Mucosa of descending colon (tissue), 3 donors: ENCODE results near the gene NEO1. TPM values are rescaled to one million over a fixed set of nuclear protein-coding genes. Genes with fewer than 3 reads are reported as not detected.

Source experiments
- ATAC-seq: fragments of 200-7000 bp; cut with Tn5 transposase; one replicate; pipeline ENCODE4 v1.9.1; 2020; ENCODE audit warnings: mild to moderate bottlenecking, moderate library complexity
- DNase-seq, 3 donors: peaks; one replicate each; pipeline ENCODE4 v3.0.0-alpha.2; 2020
- H3K36me3 ChIP-seq: fragments of 200-600 bp; one replicate; pipeline ENCODE4 v1.8.0; 2021; ENCODE audit warnings: low read depth, mild to moderate bottlenecking
- H3K4me1 ChIP-seq: fragments of 200-600 bp; one replicate; pipeline ENCODE4 v1.8.0; 2021; ENCODE audit warnings: low read depth, mild to moderate bottlenecking
- H3K4me3 ChIP-seq: fragments of 200-600 bp; one replicate; pipeline ENCODE4 v1.8.0; 2021; ENCODE audit warnings: mild to moderate bottlenecking
- H3K9me3 ChIP-seq: fragments of 200-600 bp; one replicate; pipeline ENCODE4 v1.8.0; 2021; ENCODE audit warnings: mild to moderate bottlenecking
- intact Hi-C, 2 donors: fragments of 100-400 bp; cut with DNase I in 1 of 2; cut with micrococcal nuclease in 1 of 2; formaldehyde crosslinking; loops; one replicate each; pipeline versions ENCODE4 v1.11.0 to v1.11.1; 2022; cut with DNase I, micrococcal nuclease
- total RNA-seq, 3 donors: library from RNA; stranded (reverse); fragmentation: NEBNext Ultra II Directional in 2 of 3; extraction: Animal tissue kit (Norgen Biotek cat#: 25700) in 2 of 3; gene quantifications; one replicate each; pipeline versions ENCODE4 v1.2.1 to v1.2.4, GENCODE V29; 2021 to 2023
- TF ChIP-seq, protein P1 (sequence below): fragments of 200-600 bp; IDR thresholded peaks from one replicate; pipeline ENCODE4 v1.8.0; 2022; ENCODE audit warnings: antibody characterized with exemption, mild to moderate bottlenecking
- donor health status: DM: no; HTN: no; CAD: no; lungs with moderate emphysema.
- donor health status: DM: no; HTN: no; CAD: no.
- donor health status: DM: no; HTN: yes; CAD: no.

NEO1 gene
- total RNA-seq, 3 donors from 2014 or later, result 106 to 188 (median 166) TPM

GRCh38 chr15:73322665-73323373, 270.6 kb downstream of the NEO1 start:
- H3K36me3 ChIP-seq, result no peaks in the 10 kb centered on the region
- no peak for DNase-seq
- TF ChIP-seq, protein P1, sequence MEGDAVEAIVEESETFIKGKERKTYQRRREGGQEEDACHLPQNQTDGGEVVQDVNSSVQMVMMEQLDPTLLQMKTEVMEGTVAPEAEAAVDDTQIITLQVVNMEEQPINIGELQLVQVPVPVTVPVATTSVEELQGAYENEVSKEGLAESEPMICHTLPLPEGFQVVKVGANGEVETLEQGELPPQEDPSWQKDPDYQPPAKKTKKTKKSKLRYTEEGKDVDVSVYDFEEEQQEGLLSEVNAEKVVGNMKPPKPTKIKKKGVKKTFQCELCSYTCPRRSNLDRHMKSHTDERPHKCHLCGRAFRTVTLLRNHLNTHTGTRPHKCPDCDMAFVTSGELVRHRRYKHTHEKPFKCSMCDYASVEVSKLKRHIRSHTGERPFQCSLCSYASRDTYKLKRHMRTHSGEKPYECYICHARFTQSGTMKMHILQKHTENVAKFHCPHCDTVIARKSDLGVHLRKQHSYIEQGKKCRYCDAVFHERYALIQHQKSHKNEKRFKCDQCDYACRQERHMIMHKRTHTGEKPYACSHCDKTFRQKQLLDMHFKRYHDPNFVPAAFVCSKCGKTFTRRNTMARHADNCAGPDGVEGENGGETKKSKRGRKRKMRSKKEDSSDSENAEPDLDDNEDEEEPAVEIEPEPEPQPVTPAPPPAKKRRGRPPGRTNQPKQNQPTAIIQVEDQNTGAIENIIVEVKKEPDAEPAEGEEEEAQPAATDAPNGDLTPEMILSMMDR, result no peak
- H3K4me1 ChIP-seq, result no peaks in the 10 kb centered on the region
- intact Hi-C loops, result no loop called here
- no peaks in the 10 kb centered on the region for H3K9me3 ChIP-seq
- no peak for ATAC-seq
- H3K4me3 ChIP-seq, result no peak overlapping the region

DNA sequence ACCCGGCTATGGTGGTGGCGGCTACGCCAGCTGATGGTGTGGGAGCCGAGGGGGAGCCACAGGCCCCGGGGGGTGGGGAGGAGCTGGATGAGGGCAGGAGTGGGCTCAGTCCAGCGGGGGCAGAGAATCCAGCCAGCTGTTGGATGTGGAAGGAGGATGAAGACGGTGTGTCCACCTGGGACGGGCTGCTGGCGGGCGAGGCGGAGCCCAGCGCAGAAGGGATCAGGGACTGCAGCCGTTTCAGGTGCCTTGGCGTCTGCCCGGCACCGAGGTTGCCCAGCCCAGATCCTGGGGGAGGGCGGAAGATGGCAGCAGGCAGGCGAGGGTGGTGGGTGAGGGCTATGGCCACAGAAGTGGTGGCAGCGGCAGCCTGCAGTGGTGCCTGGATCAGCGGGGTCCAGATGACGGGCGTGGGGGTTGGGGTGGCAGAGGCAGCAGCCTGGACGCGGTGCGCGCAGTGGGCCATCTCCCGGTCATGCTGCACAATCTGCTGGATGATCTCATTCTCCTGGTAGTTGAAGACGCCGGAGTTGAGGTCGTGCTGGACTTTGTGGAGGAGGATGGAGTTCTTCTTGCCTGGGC, 271.2 kb downstream of the NEO1 start:
- ATAC-seq (no peak), DNase-seq (no peak)
- Histone ChIP-seq H3K9me3 (no peaks in the 10 kb centered on the region), H3K4me3 (no peak overlapping the region), H3K36me3 (no peaks in the 10 kb centered on the region), H3K4me1 (no peaks in the 10 kb centered on the region)
- intact Hi-C loops, result no loop called here
- TF ChIP-seq, protein P1, result no peak

- Histone ChIP-seq H3K4me3 (no peak overlapping the region), H3K9me3 (no peaks in the 10 kb centered on the region), H3K4me1 (no peaks in the 10 kb centered on the region), H3K36me3 (no peaks in the 10 kb centered on the region)
- ATAC-seq (no peak), DNase-seq (no peak)
- TF ChIP-seq, protein P1, result no peak
- intact Hi-C loops, result no loop called here
These were observed 271.7 kb downstream of the NEO1 start for GRCh38 chr15:73323956-73324355.

- Histone ChIP-seq H3K4me3 (no peak overlapping the region), H3K9me3 (no peaks in the 10 kb centered on the region), H3K36me3 (no peaks in the 10 kb centered on the region), H3K4me1 (no peaks in the 10 kb centered on the region)
- DNase-seq, result no peak
- no peak for ATAC-seq
- intact Hi-C loops, result no loop called here
- TF ChIP-seq, protein P1, result no peak
These were observed 272.4 kb downstream of the NEO1 start for GRCh38 chr15:73324496-73325170.

DNA sequence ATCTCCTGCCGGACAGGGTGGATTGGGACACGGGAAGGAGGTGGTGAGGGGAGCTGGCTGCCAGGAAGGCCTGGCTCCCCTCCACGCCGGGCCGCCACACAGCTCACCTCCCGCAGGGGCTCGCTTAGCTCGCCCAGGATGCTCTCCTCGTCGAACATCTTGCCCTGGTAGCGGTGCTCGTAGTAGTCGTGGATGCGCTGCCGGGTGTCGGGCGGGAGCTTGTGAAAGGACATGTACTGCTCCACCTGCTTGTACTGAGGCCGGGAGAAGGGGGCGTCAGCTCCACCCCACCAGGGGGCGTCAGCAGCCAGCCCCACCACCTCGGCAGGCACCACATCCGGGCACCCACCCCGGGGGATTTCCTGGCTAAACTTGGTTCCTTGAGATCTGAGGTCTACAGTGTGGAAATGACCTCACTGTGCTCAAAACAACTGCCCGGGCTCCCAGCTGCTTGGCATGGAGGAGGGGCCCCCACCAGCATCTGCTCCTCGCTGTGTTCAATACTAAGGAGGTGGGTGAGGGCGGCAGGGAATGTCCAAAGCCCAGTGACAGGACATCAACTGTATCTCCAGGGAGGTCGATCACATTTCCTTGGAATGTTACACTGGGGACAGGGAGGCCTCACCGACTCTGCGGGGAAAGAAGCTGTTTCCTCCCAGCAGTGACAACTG, 273.1 kb downstream of the NEO1 start:
- DNase-seq, result no peak
- ATAC-seq, result no peak
- Histone ChIP-seq H3K4me3 (no peak overlapping the region), H3K36me3 (no peaks in the 10 kb centered on the region), H3K4me1 (no peaks in the 10 kb centered on the region), H3K9me3 (no peaks in the 10 kb centered on the region)
- TF ChIP-seq, protein P1, result no peak
- intact Hi-C loops, result no loop called here
